GM19467 (cell line): ENCODE data around the gene RAB3IP.
"Not testable (repeated sequence)": the region's sequence is repeated elsewhere in the genome, so short reads cannot be mapped to it uniquely, and the experiment has no call there.

Source experiments
- ATAC-seq: cut with Tn5 transposase; IDR thresholded peaks from one replicate; pipeline ENCODE4 v1.9.1; 2021; ENCODE audit warnings: mild to moderate bottlenecking, moderate library complexity; ENCODE audit not compliant: unreplicated experiment

RAB3IP gene

DNA sequence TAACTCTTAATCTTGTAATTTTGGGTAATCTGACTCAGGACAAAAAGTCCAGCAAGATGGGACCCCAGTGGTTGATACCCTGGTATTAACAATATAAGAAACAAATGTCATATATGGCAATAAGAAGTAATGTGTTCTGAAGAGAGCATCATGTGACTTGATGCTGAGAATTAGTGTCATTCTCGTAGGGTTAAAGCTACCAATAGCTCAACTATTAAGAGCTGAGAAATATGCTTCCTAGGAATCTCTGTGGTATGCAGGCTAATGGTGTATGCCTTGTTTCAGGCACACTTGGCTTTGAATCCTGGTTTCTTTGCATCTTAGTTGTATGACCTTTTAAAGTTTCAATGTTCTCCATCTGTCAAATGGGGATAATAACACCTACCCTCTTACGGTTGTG lies 95.5 kb downstream of the RAB3IP start:
- no peak for ATAC-seq

DNA sequence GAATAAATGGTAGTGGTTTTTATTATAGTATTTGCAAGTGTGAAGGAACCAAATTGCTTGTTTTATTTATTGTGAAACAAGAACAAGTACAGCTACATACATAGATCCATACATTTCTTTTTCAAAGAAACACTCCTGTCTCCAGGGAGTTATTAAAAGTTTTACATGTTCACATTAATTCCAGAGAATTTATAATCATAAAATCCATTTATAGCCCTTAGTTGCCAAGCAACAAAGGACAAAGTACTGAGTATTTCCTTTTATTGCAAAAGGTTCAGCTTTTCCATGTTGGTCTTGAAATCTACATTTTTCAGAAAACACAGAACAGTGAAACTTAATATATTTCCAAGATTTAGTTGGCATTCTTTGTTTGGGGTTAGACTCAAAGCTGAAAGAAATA lies 95.9 kb downstream of the RAB3IP start:
- no peak for ATAC-seq

DNA sequence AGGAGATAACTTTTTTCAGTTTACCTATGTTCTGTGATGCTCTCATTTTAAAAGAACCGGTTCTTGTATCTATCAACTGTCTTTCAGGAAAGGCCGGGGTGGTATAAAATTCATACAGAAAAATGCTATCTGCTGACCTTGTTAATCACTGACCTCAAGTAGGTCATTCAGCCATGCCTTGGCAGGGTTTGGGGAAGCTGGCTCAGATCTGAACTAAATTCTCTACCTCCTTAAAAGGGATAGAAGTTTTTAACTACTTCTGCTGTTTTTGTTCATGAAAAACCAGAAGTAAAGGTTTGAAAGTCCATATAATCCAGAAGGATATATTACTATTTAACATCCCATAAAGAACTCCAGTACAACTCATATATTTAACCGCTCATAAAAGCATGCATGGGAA lies 96.4 kb downstream of the RAB3IP start:
- ATAC-seq = no peak

DNA sequence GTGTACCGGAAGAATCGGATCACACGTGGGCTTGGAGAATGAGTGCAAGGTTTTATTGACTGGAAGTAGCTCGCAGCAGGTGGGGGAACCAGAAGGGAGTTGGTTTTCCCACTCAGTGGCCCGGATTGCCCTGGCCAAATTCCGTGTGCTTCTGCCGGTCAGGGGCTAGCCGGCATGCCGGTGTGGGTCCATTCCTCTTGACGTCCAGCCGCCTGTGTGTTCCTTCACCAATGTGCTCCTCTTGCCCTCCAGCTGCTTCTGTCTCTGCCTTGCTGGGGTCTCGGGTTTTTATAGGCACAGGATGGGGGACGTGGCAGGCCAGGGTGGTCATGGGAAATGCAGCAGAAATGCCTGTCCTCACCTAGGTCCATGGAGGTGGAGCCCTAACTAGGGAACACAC lies 97.4 kb downstream of the RAB3IP start:
- ATAC-seq = no peak

DNA sequence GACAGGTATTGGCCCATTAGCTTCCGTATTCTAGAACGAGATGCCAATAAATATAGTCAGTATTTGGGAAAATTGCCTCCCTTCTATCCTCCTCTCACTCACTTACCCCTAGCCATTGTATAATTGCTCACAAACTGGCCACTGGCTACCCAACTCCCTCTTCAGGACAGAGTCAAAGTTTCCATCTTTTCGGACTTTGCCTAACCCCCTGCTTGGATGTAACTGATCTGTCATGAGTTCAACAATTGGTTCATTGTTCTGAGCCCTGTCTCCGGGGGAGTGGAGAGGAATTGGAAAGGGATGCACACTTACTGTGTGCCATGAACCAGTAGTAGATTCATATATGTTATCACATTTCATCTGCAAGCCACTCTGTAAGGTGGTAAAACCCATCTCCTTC lies 98.5 kb downstream of the RAB3IP start:
- ATAC-seq = no peak

DNA sequence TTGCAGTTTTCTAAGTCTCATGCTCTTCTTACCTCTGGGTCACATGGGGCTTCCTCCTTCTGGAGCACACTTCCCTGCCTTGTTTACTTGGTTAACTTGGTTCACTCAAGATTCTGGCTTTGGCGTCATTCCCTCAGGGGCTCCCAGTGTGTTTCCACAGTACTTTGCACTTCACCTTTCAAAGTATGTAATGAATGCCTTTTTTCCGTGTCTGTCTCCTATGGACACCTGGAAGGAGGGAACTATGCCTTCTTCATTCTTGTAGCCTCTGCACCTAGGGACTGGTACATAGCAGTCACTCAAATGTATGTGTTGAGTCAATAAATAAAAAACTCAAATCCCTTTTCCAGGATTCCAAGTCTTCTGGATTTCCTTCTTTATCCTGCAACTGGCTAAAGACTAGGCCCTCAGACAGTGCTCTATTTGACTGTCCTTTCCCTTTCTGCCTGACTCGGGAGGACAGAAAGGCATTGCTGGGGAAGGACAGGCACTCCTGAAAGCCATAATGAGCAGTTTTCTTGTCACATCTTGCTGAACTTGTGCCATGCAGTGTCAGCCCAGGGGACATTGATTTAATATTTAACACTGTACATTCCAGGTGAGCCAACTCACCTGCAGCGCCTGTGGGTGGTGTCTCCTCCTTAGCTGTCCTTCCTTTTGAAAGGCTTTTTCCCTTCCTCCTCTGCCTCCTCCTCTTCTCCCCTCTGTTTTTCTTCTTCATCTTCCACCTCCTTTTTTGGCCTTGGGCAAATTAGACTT lies 99.2 kb downstream of the RAB3IP start:
- ATAC-seq = no peak

DNA sequence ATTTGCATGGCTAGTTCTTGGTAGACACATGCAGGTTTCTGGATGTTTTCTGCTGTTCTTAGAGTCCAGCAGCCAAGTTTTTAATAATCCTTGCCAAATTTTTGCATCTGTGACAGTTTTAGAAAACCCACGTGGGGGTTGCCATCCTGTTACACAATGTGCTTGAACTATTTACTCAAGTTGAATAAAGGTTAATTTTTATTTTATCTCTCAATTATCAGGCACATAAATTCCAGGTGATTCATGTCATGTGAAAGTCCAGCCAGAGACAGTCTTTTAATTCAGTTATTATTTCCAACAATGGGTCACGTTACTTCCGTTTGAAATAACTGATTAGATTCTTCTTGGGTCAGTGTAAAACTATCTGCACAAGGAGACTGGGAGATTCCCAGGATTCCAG lies 102.1 kb downstream of the RAB3IP start:
- no peak for ATAC-seq

DNA sequence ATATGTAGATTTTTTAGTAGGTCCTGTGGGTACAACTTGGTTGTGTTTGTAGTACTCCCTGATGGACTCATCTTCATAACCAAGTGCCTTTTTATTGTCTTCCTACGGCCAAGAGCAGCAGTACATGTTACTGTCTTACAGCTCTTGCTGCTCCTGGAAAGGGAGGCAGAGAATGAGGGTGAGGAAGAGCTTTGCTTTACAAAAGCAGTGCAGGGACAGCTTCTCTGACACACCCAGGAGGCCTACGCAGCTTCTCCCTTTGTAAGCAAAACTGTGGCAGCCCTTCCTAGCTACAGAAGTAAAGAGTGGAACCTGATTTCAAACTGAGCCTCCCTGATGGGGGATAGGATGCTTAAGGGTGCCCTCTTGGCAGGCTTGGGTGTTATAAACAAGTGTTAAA lies 104.9 kb downstream of the RAB3IP start:
- no peak for ATAC-seq

DNA sequence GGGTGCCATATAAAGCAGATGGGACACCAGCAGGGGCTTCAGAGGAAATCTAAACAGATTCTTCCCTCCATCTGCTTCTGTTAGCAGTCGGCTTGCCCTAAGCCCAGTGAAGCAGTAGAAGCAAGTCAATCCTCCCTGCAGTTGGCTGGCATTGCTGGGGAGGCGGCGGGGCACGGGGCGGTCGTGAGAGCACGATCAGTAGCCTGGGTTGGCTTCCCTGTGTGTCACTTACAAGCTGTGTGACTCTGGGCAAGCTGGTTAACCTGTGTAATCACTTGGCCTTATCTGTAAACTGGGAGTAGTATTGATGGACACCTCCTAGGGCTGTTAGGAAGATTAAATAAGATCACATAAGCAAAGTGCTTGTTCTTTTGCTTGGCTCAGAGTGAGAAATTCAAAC lies 105.8 kb downstream of the RAB3IP start:
- no peak for ATAC-seq

DNA sequence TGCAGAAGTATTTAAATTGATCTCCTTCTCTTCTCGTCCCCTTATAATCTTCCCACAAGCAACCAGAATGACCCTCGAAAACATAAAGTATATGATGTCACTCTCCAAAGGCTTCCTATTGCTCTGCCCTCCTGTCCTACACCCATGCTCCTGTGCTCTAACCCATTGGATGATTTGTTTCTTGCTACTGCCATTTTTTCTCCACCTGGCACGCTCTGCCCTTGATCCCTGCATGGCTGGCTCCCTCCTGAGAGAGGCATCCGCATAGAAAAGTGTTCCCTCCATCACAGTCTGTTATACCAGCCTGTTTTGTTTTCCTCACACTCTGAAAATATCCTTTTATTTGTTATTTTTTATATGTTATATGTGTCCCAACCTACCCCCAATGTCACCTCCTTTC lies 106.2 kb downstream of the RAB3IP start:
- ATAC-seq = no peak

DNA sequence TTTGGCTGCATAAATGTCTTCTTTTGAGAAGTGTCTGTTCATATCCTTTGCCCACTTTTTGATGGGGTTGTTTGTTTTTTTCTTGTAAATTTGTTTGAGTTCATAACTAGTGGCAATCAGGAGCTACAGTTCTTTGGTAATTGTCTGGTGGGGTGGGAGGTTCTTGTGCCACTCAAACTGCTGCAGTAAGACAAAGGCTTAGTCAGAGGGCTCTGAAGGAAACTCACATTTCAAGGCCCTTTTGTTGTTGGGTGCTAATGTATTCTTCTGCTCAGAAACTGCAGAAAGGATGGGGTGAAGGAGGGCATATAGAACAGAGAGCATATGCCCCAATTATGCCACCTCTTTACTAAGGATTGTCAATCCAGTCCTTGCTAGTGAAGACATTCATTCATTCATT lies 108.3 kb downstream of the RAB3IP start:
- ATAC-seq = no peak

DNA sequence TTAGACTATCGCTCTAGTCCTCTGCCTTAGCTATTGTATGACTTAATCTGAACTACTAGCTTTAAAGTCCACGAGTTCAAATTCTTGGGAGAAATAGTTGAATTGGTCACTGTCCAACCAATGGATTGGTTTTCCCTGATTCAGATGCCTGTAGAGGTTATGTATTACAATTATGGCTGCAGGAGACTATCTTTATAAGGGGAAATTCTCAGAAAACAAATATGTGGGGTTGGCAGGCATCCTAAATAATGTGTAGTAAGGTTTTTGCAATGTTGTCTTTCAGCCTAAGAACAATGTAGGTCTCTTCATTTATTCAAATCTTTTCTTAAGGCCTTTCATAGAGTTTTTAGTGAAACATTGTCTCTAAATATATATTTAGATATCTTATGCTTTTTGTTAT lies 113.3 kb downstream of the RAB3IP start:
- no peak for ATAC-seq

DNA sequence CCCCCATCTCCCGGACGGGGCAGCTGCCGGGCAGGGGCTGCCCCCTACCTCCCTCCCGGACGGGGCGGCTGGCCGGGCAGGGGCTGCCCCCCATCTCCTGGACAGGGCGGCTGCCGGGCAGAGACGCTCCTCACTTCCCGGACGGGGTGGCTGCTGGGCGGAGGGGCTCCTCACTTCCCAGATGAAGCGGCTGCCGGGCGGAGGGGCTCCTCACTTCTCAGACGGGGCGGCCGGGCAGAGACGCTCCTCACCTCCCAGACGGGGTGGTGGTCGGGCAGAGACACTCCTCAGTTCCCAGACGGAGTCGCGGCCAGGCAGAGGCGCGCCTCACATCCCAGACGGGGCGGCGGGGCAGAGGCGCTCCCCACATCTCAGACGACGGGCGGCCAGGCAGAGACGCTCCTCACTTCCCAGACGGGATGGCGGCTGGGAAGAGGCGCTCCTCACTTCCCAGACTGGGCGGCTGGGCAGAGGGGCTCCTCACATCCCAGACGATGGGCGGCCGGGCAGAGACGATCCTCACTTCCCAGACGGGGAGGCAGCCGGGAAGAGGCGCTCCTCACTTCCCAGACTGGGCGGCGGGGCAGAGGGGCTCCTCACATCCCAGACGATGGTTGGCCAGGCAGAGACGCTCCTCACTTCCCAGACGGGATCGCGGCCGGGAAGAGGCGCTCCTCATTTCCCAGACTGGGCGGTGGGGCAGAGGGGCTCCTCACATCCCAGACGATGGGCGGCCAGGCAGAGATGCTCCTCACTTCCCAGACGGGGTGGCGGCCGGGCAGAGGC lies 114.7 kb downstream of the RAB3IP start:
- not testable (repeated sequence) for ATAC-seq

DNA sequence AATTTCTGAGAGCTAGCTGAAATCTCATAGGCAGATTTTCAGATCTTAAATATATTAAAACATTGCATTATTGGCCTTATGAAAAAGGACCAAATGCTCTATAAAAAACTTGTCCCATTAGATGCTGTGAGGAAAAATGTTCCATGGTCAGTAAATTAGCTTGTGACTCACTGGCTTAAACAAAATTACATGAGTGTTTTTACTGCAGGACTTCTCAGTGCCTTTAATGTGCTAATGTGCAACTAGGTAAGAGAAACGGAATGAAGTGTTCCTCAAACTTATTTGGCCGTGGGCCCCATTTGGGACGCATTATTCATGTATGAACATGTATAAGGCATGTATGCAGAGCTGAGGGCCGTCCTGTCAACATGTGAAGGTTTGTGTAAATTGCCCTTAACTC lies 128.0 kb downstream of the RAB3IP start:
- ATAC-seq = no peak

DNA sequence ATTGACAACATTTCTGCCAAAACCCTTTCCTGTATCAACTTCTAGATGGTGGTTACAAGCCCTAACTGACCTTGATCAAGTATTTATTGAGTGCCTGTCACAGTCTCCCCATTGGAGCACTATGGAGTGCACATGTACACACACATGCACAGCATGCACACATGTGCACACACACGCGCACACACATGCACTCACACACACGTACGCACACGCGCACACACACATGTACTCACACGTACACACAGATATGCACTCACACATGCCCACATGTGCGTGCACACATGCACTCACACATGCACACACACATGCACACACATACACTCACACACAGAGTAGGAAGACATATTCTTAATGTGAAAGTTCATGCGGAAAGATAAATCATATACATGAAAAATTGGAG lies 130.0 kb downstream of the RAB3IP start:
- no peak for ATAC-seq

DNA sequence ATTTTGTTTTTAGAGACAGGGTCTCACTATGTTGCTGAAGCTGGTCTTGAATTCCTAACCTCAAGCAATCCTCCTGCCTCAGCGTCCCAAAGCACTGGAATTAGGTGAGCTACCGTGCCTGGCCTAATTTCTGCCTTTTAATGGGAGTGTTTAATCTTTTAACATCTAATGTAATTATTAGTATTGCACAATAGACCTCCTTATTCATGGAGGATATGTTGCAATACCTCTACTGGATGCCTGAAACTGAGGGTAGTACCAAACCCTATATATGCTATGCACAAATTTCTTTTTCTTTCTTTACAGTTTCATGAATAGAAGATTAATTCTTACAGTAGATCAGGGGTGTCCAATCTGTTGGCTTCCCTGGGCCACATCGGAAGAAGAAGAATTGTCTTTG lies 134.1 kb downstream of the RAB3IP start:
- no peak for ATAC-seq
